HG03469 (cell line): ENCODE results near the gene TAS1R3.
"Not testable (repeated sequence)": the region's sequence is repeated elsewhere in the genome, so short reads cannot be mapped to it uniquely, and the experiment has no call there.

Experiments used
- ATAC-seq: cut with Tn5 transposase; IDR thresholded peaks from one replicate; pipeline ENCODE4 v1.9.1; 2021; ENCODE audit warnings: mild to moderate bottlenecking, moderate library complexity, moderate number of reproducible peaks; ENCODE audit not compliant: unreplicated experiment

Gene TAS1R3

GRCh38 chr1:1364266-1364665 is 33.2 kb downstream of the TAS1R3 start:
- no peak for ATAC-seq

GRCh38 chr1:1365875-1366698 is 35.0 kb downstream of the TAS1R3 start:
- no peak for ATAC-seq

GRCh38 chr1:1366699-1367066 is 35.6 kb downstream of the TAS1R3 start:
- no peak for ATAC-seq

GRCh38 chr1:1367315-1367714 is 36.2 kb downstream of the TAS1R3 start:
- no peak for ATAC-seq

GRCh38 chr1:1370094-1370493 is 39.0 kb downstream of the TAS1R3 start:
- ATAC-seq, result not testable (repeated sequence)

- ATAC-seq, result no peak
Observed at GRCh38 chr1:1370771-1371300, 39.8 kb downstream of the TAS1R3 start.

- ATAC-seq, result no peak
Observed at GRCh38 chr1:1371364-1371745, 40.3 kb downstream of the TAS1R3 start.

GRCh38 chr1:1371746-1372711 is 40.9 kb downstream of the TAS1R3 start:
- ATAC-seq, result no peak

- ATAC-seq, result no peak
Observed at GRCh38 chr1:1373051-1373814, 42.2 kb downstream of the TAS1R3 start.

- ATAC-seq, result no peak
Observed at GRCh38 chr1:1373815-1374588, 42.9 kb downstream of the TAS1R3 start.

GRCh38 chr1:1374589-1374928 is 43.5 kb downstream of the TAS1R3 start:
- ATAC-seq, result no peak

GRCh38 chr1:1374929-1375662 is 44.0 kb downstream of the TAS1R3 start, which contains the start of gene AURKAIP1:
TSS of gene AURKAIP1 (minus strand) at chr1:1375207. CDS start at chr1:1374756, 451 bp downstream.
- peak; percentile 73 for ATAC-seq

- ATAC-seq, result no peak
Observed at GRCh38 chr1:1376551-1377226, 45.6 kb downstream of the TAS1R3 start.

GRCh38 chr1:1377540-1378205 is 46.6 kb downstream of the TAS1R3 start:
- no peak for ATAC-seq

- ATAC-seq, result no peak
Observed at GRCh38 chr1:1380860-1381259, 49.8 kb downstream of the TAS1R3 start.

GRCh38 chr1:1381294-1381693 is 50.2 kb downstream of the TAS1R3 start:
- no peak for ATAC-seq
